ENCODE results near the gene TMEM178A. TPM values are rescaled to one million over a fixed set of nuclear protein-coding genes. Genes with fewer than 3 reads are reported as not detected.

The TMEM178A gene
- total RNA-seq, 2 donors from 2014 or later: 5.4 to 6.5 TPM

DNA sequence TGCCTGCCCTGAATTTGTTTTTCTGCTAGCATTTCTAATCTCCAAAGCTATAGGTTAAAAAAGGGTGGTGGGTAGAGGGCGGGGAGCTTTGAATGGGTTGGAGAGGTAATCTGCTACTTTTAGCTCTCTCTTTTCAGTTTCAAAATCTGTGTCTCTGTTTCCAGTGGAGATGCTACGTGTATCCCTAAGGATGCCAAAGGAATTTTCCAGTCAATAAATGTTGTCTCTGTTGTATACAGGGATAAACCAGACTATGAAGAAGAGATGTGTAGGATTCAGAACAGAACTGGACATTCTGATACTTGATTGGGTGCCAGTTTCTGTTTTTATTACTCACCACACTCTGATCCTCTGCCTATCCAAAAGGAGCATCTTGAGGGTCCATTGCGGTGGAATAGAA, 50.1 kb downstream of the TMEM178A start:
- H3K9me3 ChIP-seq: no peaks in the 10 kb centered on the region
- no peaks in the 10 kb centered on the region for H3K27me3 ChIP-seq (replicated peaks; ENCODE audit: insufficient read depth)
- DNase-seq (ENCODE audit: low spot score) (no peak), ATAC-seq (ENCODE audit: insufficient number of reproducible peaks, low FRiP score, low read depth) (no peak)
- H3K4me1 ChIP-seq (ENCODE audit: control insufficient read depth in 1 of 2, low read depth in 2 of 2): peaks cover 10 to 28% of the 10 kb centered on the region in 2 donors
- H3K36me3 ChIP-seq: no peaks in the 10 kb centered on the region
- no peak overlapping the region for H3K4me3 ChIP-seq
- TF ChIP-seq, protein P1, sequence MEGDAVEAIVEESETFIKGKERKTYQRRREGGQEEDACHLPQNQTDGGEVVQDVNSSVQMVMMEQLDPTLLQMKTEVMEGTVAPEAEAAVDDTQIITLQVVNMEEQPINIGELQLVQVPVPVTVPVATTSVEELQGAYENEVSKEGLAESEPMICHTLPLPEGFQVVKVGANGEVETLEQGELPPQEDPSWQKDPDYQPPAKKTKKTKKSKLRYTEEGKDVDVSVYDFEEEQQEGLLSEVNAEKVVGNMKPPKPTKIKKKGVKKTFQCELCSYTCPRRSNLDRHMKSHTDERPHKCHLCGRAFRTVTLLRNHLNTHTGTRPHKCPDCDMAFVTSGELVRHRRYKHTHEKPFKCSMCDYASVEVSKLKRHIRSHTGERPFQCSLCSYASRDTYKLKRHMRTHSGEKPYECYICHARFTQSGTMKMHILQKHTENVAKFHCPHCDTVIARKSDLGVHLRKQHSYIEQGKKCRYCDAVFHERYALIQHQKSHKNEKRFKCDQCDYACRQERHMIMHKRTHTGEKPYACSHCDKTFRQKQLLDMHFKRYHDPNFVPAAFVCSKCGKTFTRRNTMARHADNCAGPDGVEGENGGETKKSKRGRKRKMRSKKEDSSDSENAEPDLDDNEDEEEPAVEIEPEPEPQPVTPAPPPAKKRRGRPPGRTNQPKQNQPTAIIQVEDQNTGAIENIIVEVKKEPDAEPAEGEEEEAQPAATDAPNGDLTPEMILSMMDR (IDR thresholded peaks at IDR 0.05): no peak
- H3K27ac ChIP-seq: no peak overlapping the region

DNA sequence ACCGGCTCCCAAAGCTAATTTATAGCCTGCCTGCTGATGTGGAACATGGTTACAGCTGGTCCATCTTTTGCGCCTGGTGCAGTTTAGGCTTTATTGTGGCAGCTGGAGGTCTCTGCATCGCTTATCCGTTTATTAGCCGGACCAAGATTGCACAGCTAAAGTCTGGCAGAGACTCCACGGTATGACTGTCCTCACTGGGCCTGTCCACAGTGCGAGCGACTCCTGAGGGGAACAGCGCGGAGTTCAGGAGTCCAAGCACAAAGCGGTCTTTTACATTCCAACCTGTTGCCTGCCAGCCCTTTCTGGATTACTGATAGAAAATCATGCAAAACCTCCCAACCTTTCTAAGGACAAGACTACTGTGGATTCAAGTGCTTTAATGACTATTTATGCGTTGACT, 51.4 kb downstream of the TMEM178A start:
- no peaks in the 10 kb centered on the region for H3K9me3 ChIP-seq
- ATAC-seq (ENCODE audit: insufficient number of reproducible peaks, low FRiP score, low read depth) (no peak), DNase-seq (ENCODE audit: low spot score) (no peak)
- H3K36me3 ChIP-seq: no peaks in the 10 kb centered on the region
- H3K27ac ChIP-seq: no peak overlapping the region
- H3K27me3 ChIP-seq (replicated peaks; ENCODE audit: insufficient read depth): no peaks in the 10 kb centered on the region
- TF ChIP-seq, protein P1 (IDR thresholded peaks at IDR 0.05): no peak
- H3K4me3 ChIP-seq: no peak overlapping the region
- peaks cover 10 to 28% of the 10 kb centered on the region in 2 donors for H3K4me1 ChIP-seq (ENCODE audit: control insufficient read depth in 1 of 2, low read depth in 2 of 2)

DNA sequence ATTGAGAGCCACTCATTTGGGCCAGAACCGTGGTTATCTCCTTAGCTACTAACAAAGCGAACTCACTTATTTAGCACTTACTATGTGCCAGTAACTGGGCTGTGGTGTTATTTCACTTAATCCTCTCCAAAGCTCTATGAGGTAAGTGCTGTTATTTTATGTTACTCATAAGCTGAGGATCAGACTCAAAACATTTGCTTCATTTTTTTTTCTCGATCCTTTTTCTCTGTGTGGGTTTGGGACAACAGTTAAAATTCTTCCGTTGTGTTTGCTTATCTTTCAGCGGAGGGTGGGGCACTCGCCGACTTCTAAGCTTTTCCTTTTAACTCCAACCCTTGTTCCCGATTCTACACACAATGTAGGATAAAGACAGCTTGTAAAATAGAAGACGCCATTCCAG, 52.8 kb downstream of the TMEM178A start:
- peak overlapping the region; percentile 70 to 83 for H3K27ac ChIP-seq
- TF ChIP-seq, protein P1 (IDR thresholded peaks at IDR 0.05): no peak
- H3K27me3 ChIP-seq (replicated peaks; ENCODE audit: insufficient read depth): no peaks in the 10 kb centered on the region
- no peak for ATAC-seq (ENCODE audit: insufficient number of reproducible peaks, low FRiP score, low read depth)
- peaks cover 13 to 38% of the 10 kb centered on the region in 2 donors for H3K4me1 ChIP-seq (ENCODE audit: control insufficient read depth in 1 of 2, low read depth in 2 of 2)
- H3K4me3 ChIP-seq: peak overlapping the region; percentile 23
- no peaks in the 10 kb centered on the region for H3K36me3 ChIP-seq
- H3K9me3 ChIP-seq: no peaks in the 10 kb centered on the region
- DNase-seq (ENCODE audit: low spot score): no peak

DNA sequence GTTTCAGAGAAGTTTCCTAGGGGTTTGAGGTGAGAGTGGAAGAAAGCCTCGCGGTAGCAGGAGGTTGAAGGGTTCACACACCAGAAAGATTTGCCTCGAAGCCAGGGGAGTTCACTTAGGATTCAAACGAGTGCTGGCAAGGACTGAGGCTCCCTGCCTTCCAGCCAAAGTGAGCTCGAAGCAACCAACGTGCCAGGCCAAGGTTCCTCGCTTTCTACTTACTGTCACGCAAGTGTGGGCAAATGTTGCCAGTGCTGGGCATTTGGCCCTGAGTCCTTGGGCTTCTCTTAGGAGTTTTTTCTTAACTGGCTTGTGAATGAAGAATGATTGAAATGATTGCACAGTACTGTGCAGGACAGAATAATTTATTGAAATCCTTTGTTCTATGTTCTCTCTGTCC, 53.6 kb downstream of the TMEM178A start:
- no peaks in the 10 kb centered on the region for H3K27me3 ChIP-seq (replicated peaks; ENCODE audit: insufficient read depth)
- no peaks in the 10 kb centered on the region for H3K9me3 ChIP-seq
- DNase-seq (ENCODE audit: low spot score) (no peak), ATAC-seq (ENCODE audit: insufficient number of reproducible peaks, low FRiP score, low read depth) (no peak)
- peak overlapping the region; percentile 23 for H3K4me3 ChIP-seq
- peak overlapping the region; percentile 70 to 83 for H3K27ac ChIP-seq
- TF ChIP-seq, protein P1 (IDR thresholded peaks at IDR 0.05): no peak
- peaks cover 16 to 46% of the 10 kb centered on the region in 2 donors for H3K4me1 ChIP-seq (ENCODE audit: control insufficient read depth in 1 of 2, low read depth in 2 of 2)
- no peaks in the 10 kb centered on the region for H3K36me3 ChIP-seq

DNA sequence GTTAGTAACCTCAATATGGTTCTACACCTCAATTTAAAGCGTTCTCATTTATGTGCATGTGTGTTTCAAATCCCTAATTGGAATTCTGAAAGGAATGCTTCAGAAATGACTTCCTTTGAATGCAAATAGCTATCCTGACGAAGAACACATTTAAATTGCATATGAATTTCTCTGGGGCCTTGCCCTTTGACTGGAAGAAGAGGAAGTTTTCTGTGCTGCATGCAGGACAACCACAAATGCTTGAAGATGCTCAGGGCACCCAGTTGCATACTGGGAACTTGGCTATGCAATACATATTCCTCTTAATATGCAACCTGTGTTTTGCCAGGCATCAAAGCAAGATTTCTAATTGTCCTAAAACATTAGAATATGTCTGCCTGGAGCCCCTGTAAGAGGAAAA, 55.3 kb downstream of the TMEM178A start:
- H3K36me3 ChIP-seq: no peaks in the 10 kb centered on the region
- ATAC-seq (ENCODE audit: insufficient number of reproducible peaks, low FRiP score, low read depth) (no peak), DNase-seq (ENCODE audit: low spot score) (no peak)
- peaks cover 23 to 63% of the 10 kb centered on the region in 2 donors for H3K4me1 ChIP-seq (ENCODE audit: control insufficient read depth in 1 of 2, low read depth in 2 of 2)
- no peak overlapping the region for H3K4me3 ChIP-seq
- H3K27me3 ChIP-seq (replicated peaks; ENCODE audit: insufficient read depth): no peaks in the 10 kb centered on the region
- TF ChIP-seq, protein P1 (IDR thresholded peaks at IDR 0.05): no peak
- no peak overlapping the region for H3K27ac ChIP-seq
- H3K9me3 ChIP-seq: no peaks in the 10 kb centered on the region

Data from thoracic aorta (tissue), 2 donors.